Measurements from ENCODE around the gene INPP4B.

Gene INPP4B

DNA sequence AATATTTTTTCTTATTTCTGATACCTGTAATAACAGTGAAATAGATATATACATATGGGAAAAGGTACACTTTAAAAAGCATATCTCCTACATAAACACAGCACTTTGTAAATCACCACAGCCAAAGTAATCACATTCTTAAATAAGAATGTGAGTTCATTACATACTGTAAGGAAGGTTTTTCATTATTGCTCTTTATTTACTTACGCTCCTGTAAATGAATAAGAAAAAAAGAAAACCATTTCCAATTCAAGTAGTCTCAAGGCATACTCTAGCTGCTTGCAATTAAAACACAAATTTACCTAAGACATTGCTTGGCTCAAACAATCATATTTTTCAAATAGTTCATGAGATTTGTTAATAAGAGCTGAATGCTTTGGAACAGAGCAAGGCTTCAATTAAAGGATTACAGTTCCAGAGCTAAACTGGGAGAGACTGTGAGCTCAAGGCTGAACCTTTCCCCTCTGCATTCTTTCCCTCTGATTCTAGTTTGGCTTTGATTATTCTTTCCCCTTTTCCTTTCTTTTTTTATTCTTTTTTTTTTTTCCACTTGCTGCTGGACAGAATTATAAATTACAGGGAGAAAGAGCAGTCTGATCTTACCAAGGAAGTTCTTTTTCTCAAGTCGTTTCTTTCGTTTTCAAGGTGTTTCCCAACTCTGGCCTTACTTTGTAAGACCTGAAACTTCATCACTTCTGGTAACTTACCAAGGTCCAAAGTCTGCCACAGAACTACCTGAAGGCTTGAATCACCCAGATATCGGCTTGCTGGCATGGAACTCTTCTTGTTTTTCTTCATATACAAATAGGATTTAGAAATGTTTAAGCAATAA is 278.3 kb downstream of the INPP4B start:
- FAIRE-seq: no peak

DNA sequence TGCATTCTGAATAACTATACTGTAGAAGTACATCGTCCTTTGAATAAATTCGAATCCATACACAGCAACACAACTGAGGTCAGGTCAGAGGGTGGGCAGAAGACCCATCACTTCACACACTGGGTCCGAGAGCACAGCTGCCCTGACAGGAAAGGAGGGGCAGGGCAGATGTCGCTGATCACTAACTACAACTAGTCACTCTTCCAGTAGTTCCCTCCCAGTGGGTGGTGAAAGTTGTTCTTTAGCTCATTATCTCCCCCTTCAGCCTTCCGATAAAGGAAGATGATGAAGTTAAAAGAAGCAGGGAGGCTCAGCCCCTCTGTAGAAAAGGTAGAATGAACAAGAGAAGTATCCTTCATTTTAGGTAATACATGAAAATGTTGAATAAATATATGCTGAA is 278.9 kb downstream of the INPP4B start:
- no peak for FAIRE-seq

- FAIRE-seq: no peak
Observed at GRCh38 chr4:142566777-142567176, 279.3 kb downstream of the INPP4B start.

DNA sequence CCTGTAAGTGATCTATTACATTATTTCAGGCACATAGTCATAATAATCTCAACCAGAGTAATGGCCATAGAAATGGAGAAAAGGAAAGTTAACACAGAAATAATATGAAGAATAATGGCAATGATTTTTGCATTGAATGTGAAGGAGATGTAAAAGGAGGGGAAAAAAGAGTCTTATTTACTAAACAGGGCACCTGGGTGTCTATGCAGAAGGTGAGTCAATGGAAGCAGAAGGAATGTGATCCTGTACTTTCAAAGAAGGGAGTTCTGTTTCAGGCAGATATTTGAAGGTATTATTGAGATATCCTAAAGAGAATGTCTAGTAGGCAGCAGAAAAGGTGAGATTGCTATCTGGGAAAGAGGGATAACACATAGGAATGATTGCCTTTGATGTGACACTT is 279.9 kb downstream of the INPP4B start:
- FAIRE-seq: no peak

DNA sequence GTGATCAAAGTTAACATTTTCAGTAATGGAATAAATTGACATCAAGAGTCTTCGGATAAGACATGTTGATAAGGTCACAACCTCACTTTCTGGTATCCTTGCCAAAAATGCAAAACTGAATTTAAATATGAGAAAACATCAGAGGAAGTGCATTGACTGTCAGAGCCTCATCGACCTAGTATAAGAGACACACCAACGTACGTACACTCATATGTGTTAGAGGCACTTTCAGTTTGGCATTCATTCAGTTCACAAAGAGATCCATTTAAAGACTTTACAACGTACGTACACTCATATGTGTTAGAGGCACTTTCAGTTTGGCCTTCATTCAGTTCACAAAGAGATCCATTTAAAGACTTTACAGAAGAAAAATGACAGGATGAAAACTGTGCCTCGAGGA is 280.3 kb downstream of the INPP4B start:
- FAIRE-seq: no peak

GRCh38 chr4:142563682-142564291 is 282.3 kb downstream of the INPP4B start:
- no peak for FAIRE-seq

DNA sequence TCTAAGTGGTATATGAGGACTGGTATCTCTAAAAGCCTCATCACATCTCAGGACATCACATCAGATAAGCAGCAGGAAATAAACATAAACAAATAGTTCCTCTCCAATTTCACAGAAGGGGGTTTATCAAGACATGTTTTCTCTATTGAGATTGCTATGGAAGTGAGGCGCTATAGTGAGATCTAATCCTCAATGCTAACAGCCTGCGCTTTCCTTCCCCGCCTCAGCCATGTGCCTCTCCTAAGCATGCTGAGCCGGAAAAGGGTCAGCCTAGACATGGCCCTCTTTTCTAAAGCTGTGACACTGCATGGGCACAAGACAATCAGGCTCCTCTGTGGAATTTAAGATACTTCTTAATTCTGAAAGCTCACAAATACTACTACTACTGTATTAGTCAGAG is 286.1 kb downstream of the INPP4B start:
- no peak for FAIRE-seq

GRCh38 chr4:142558851-142559250 is 287.2 kb downstream of the INPP4B start:
- FAIRE-seq: no peak

GRCh38 chr4:142557239-142557801 is 288.8 kb downstream of the INPP4B start:
- no peak for FAIRE-seq

DNA sequence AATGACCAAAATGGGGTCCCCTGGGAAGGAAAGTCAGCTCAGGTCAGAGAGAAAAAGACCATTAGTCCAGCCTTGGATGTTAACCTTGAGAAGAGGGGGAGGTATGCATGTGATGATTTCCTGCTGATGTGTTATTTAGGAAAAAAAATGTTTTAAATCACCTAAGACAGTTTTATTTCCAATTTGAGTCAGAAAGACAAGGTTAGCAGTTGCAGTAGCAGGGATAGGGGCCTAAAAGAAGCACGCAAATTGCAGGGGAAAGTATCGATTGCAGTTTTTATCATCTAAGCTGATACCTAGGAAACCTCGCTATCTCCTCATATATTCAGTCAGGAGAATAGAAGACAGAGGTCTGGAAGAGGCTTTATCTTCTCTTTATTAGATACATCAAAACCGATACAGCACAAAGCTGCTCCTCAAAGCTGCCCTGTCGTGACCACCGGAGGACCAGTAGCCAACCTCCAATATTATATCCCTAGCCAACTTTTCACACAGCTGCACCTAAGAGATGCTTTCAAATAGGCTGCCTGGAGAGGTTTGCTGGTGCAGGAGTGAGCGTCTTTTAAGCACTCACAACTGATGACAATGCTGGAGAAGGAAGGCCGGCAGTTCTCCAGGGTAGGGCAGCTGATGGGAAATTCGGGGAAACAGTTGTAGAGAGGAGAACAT is 289.4 kb downstream of the INPP4B start:
- no peak for FAIRE-seq

DNA sequence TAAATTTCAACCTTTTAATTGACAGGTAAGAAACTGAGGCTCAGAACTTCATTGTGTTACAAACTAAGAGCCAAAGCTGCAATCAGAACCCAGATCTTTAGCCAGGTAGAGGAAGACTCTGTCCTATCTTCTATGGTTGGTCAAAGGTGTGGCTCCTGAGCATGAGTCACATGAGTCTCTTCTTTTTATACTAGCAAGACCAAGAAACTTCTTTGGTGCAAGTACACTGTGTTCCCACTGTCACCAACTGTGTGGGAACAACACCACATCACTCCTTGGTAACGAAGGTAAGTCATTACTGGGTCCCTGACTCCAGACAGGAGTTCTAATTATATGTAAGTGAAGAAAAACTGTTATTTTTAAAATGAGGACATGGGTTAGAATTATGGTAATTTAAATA is 290.1 kb downstream of the INPP4B start:
- FAIRE-seq: no peak

- no peak for FAIRE-seq
Observed at GRCh38 chr4:142554412-142554811, 291.7 kb downstream of the INPP4B start.

GRCh38 chr4:142551517-142552305 is 294.4 kb downstream of the INPP4B start:
- no peak for FAIRE-seq

- FAIRE-seq: no peak
Observed at GRCh38 chr4:142550965-142551364, 295.1 kb downstream of the INPP4B start.

- FAIRE-seq: no peak
Observed at GRCh38 chr4:142549726-142550463, 296.2 kb downstream of the INPP4B start.

DNA sequence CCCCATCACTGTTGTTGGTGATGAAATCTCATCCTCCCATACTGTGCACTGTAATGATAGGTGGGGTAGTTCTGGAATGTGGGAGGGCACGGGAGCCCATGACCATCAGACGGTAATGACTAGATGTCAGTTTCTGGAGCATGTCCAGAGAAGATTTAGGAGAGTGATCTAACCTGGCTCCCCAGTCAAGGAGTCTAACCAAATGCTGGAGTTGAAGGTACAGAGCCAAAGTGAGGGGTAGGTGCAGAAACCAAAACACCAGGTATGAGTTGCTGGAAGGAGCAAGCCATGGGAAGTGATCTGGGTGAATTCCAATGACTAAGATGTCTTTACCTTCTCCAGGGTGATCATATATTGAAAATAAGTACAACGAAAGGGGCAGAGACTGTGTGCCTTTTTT is 296.9 kb downstream of the INPP4B start:
- FAIRE-seq: no peak

DNA sequence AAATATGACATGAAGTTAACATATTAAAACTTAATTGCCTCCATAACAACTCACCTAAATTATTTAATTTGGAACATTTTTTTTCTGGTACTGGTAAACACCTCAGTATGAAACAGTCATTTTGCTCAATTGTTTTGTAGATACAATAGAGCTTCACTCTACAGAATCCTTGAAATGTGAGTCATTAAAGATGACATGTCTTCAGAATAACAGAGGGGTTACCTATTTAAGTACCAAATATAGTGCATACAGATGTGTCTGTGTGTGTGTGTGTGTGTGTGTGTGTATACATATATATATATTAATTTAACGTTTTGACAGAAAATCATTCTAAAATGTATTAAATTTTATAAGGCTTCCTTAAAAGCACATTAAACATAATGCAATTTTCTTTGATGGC is 297.6 kb downstream of the INPP4B start:
- FAIRE-seq: no peak

DNA sequence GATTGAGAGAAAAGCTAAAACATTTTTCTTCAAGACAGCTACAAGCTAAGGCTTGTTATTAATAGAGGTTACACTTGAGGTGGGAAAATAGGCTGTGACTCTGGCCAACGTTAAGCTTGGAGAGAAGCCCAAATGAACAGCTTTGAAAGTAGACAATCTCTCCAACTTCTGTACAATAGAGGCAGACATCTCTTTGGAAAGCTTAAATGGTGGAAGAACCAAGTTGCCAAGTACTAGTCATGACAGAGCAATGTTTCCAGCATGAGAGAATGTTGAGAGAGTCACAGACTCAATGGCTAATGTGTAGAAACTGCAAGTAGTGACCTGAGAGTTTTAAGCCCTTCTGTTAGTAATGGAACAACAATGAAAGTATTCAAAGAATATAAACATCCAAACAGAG is 298.1 kb downstream of the INPP4B start:
- no peak for FAIRE-seq

GRCh38 chr4:142544594-142544993 is 301.5 kb downstream of the INPP4B start:
- no peak for FAIRE-seq

DNA sequence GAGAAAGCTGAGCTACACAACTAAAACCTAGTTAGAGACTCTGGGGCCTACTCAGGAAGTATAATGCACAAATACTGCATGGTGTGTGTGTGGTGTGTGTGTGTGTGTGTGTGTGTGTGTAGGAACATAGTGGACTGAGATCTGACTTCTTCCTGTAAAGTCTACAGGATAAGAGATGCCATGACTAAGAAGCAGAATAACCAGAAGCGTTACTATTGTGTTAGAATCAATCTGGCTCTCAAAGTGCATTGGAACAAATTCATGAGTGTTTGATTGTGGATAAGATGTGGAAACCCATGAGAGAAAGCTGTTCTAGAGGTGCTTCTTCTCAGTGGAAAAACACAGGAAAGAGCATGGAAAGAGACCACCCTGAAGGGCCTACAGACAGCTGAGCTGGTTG is 302.1 kb downstream of the INPP4B start:
- no peak for FAIRE-seq

- FAIRE-seq: no peak
Observed at GRCh38 chr4:142540483-142540804, 305.7 kb downstream of the INPP4B start.

- FAIRE-seq: no peak
Observed at GRCh38 chr4:142539796-142540482, 306.2 kb downstream of the INPP4B start.

All from TTC549 (cell line).